ENCODE results near the gene MAB21L1. TPM values are rescaled to one million over a fixed set of nuclear protein-coding genes. Genes with fewer than 3 reads are reported as not detected.

MAB21L1 gene
- 1.5 and 6.0 TPM in 2 replicates for total RNA-seq

GRCh38 chr13:35475960-35476943 is at the start of gene MAB21L1:
Gene MAB21L1 (minus strand): TSS chr13:35476689. CDS start chr13:35476138, 551 bp downstream.

